NCI-H82 treated with DMSO at 0.1 percent for 48 hours (cell line): Measurements from ENCODE around the gene SRRM2.

Experiments
- DNase-seq: peaks from one replicate; lab custom pipeline; 2025; ENCODE audit not compliant: unreplicated experiment; lab: John Stamatoyannopoulos, UW

The SRRM2 gene

GRCh38 chr16:2752035-2752849 is at the start of gene SRRM2:
Gene SRRM2 (plus strand): TSS chr16:2752638. CDS start chr16:2756365, 3,727 bp downstream.
- DNase-seq: peak; percentile 88

GRCh38 chr16:2702871-2703745 is 49.3 kb upstream of the SRRM2 start:
- DNase-seq: no peak

GRCh38 chr16:2704166-2704982 is 48.1 kb upstream of the SRRM2 start:
- DNase-seq: no peak

GRCh38 chr16:2704983-2705275 is 47.5 kb upstream of the SRRM2 start:
- no peak for DNase-seq

- no peak for DNase-seq
Measured at GRCh38 chr16:2705351-2705750, 47.1 kb upstream of the SRRM2 start.

GRCh38 chr16:2706085-2706484 is 46.4 kb upstream of the SRRM2 start:
- no peak for DNase-seq

- DNase-seq: no peak
Measured at GRCh38 chr16:2706611-2707311, 45.7 kb upstream of the SRRM2 start.

- DNase-seq: no peak
Measured at GRCh38 chr16:2707368-2708289, 44.8 kb upstream of the SRRM2 start.

GRCh38 chr16:2708290-2708639 is 44.2 kb upstream of the SRRM2 start:
- DNase-seq: no peak

- no peak for DNase-seq
Measured at GRCh38 chr16:2708955-2709587, 43.4 kb upstream of the SRRM2 start.

GRCh38 chr16:2709588-2709984 is 42.9 kb upstream of the SRRM2 start:
- no peak for DNase-seq

- no peak for DNase-seq
Measured at GRCh38 chr16:2710021-2710710, 42.3 kb upstream of the SRRM2 start.

- no peak for DNase-seq
Measured at GRCh38 chr16:2710711-2711231, 41.7 kb upstream of the SRRM2 start.

GRCh38 chr16:2711370-2712062 is 40.9 kb upstream of the SRRM2 start:
- DNase-seq: no peak

- no peak for DNase-seq
Measured at GRCh38 chr16:2712063-2712441, 40.4 kb upstream of the SRRM2 start.

GRCh38 chr16:2712546-2712945 is 39.9 kb upstream of the SRRM2 start:
- no peak for DNase-seq

- DNase-seq: no peak
Measured at GRCh38 chr16:2713523-2713922, 38.9 kb upstream of the SRRM2 start.
